Measurements from ENCODE around the gene TTR. TPM values are rescaled to one million over a fixed set of nuclear protein-coding genes. Genes with fewer than 3 reads are reported as not detected.

The TTR gene
- total and polyA plus RNA-seq, 2 of the 13 experiments (the other 11 are each of a cell fraction or from before 2014, with no cell fraction given), result 91.3 to 496 TPM

DNA sequence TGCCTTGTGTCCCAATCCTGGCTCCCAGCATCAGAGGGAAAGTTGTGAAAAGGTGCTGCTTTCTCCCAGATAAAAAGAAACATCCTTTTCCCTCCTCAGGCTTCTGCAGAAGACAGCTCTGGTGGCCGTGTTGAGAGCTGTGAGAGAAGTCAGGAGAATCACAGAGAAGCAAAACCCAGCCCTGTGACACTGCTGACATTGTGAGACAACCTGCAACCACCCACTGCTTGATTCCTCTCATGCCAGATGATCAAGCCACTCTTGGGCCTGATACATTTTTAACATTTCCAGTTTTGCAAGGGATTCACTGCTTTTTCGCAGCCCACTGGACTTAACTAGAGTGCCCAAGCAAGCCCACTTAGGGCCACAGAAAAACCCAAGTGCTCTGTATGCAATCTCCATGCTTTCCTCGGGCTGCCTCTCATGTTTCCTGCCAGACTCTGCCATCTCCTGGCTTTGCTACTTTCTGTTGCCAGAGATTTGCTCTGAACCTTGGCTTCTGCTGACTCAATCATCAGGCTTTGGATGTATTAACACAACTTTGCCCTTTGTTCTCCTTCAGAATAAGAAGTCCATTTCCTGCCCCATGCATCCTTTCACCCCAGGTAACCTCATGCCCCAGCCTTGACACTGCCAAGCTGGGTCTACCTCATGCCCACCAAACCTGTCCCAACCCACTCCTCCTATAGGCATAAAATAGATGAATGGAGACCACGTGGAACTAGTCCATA, 24.9 kb upstream of the TTR start (continued):
- no peak for TF ChIP-seq GPN1 (CRISPR knock-in tag; IDR thresholded peaks at IDR 0.05; ENCODE audit: borderline replicate concordance)
- 0 out of 2 replicates have a peak, but pooled peaks have one; percentile 23 for TF ChIP-seq HOXA3 (CRISPR knock-in tag; IDR thresholded peaks at IDR 0.05)
- no peak for TF ChIP-seq ZNF546 (CRISPR knock-in tag; conservative IDR thresholded peaks at IDR 0.05)
- TF ChIP-seq ZNF550 (CRISPR knock-in tag; IDR thresholded peaks at IDR 0.05; ENCODE audit: borderline replicate concordance), result no peak
- TF ChIP-seq TMF1 (CRISPR knock-in tag; IDR thresholded peaks at IDR 0.05; ENCODE audit: low read depth), result no peak
- TF ChIP-seq ZNF451 (CRISPR knock-in tag; IDR thresholded peaks at IDR 0.05), result no peak
- TF ChIP-seq, protein P1, sequence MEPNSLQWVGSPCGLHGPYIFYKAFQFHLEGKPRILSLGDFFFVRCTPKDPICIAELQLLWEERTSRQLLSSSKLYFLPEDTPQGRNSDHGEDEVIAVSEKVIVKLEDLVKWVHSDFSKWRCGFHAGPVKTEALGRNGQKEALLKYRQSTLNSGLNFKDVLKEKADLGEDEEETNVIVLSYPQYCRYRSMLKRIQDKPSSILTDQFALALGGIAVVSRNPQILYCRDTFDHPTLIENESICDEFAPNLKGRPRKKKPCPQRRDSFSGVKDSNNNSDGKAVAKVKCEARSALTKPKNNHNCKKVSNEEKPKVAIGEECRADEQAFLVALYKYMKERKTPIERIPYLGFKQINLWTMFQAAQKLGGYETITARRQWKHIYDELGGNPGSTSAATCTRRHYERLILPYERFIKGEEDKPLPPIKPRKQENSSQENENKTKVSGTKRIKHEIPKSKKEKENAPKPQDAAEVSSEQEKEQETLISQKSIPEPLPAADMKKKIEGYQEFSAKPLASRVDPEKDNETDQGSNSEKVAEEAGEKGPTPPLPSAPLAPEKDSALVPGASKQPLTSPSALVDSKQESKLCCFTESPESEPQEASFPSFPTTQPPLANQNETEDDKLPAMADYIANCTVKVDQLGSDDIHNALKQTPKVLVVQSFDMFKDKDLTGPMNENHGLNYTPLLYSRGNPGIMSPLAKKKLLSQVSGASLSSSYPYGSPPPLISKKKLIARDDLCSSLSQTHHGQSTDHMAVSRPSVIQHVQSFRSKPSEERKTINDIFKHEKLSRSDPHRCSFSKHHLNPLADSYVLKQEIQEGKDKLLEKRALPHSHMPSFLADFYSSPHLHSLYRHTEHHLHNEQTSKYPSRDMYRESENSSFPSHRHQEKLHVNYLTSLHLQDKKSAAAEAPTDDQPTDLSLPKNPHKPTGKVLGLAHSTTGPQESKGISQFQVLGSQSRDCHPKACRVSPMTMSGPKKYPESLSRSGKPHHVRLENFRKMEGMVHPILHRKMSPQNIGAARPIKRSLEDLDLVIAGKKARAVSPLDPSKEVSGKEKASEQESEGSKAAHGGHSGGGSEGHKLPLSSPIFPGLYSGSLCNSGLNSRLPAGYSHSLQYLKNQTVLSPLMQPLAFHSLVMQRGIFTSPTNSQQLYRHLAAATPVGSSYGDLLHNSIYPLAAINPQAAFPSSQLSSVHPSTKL (CRISPR knock-in tag; IDR thresholded peaks at IDR 0.05), result peak; percentile 69
- TF ChIP-seq SOX13 (IDR thresholded peaks at IDR 0.05), result no peak
- 0 out of 4 replicates have a peak, but pooled peaks of 1 of the 2 experiments have one; percentile 28 for TF ChIP-seq SOX13 (CRISPR knock-in tag; conservative IDR thresholded peaks at IDR 0.05 in 1 of 2, IDR thresholded peaks at IDR 0.05 in 1 of 2)
- no peak for TF ChIP-seq ZNF709 (CRISPR knock-in tag; IDR thresholded peaks at IDR 0.05)
- TF ChIP-seq, protein P2, sequence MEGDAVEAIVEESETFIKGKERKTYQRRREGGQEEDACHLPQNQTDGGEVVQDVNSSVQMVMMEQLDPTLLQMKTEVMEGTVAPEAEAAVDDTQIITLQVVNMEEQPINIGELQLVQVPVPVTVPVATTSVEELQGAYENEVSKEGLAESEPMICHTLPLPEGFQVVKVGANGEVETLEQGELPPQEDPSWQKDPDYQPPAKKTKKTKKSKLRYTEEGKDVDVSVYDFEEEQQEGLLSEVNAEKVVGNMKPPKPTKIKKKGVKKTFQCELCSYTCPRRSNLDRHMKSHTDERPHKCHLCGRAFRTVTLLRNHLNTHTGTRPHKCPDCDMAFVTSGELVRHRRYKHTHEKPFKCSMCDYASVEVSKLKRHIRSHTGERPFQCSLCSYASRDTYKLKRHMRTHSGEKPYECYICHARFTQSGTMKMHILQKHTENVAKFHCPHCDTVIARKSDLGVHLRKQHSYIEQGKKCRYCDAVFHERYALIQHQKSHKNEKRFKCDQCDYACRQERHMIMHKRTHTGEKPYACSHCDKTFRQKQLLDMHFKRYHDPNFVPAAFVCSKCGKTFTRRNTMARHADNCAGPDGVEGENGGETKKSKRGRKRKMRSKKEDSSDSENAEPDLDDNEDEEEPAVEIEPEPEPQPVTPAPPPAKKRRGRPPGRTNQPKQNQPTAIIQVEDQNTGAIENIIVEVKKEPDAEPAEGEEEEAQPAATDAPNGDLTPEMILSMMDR (CRISPR knock-in tag; IDR thresholded peaks at IDR 0.05), result peak; percentile 32
- TF ChIP-seq ZNF496 (CRISPR knock-in tag; IDR thresholded peaks at IDR 0.05; ENCODE audit: insufficient replicate concordance), result no peak
- no peak for TF ChIP-seq SCMH1 (CRISPR knock-in tag; IDR thresholded peaks at IDR 0.05; ENCODE audit: borderline replicate concordance)
- TF ChIP-seq, protein P3, sequence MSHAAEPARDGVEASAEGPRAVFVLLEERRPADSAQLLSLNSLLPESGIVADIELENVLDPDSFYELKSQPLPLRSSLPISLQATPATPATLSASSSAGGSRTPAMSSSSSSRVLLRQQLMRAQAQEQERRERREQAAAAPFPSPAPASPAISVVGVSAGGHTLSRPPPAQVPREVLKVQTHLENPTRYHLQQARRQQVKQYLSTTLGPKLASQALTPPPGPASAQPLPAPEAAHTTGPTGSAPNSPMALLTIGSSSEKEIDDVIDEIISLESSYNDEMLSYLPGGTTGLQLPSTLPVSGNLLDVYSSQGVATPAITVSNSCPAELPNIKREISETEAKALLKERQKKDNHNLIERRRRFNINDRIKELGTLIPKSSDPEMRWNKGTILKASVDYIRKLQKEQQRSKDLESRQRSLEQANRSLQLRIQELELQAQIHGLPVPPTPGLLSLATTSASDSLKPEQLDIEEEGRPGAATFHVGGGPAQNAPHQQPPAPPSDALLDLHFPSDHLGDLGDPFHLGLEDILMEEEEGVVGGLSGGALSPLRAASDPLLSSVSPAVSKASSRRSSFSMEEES (CRISPR knock-in tag; IDR thresholded peaks at IDR 0.05), result no peak
- no peak for TF ChIP-seq ELF1 (CRISPR knock-in tag; IDR thresholded peaks at IDR 0.05)
- no peak for TF ChIP-seq ZNF224 (CRISPR knock-in tag; IDR thresholded peaks at IDR 0.05)
- peak; percentile 47; the same call in 1 of the 2 replicates for TF ChIP-seq GATAD2A (CRISPR knock-in tag; IDR thresholded peaks at IDR 0.05)
- TF ChIP-seq TEAD2 (CRISPR knock-in tag; IDR thresholded peaks at IDR 0.05), result no peak
- TF ChIP-seq MAFF (IDR thresholded peaks at IDR 0.05; ENCODE audit: low read depth, low read length), result 0 out of 2 replicates have a peak, but pooled peaks have one; percentile 11
- TF ChIP-seq ZNF562 (CRISPR knock-in tag; IDR thresholded peaks at IDR 0.05; ENCODE audit: borderline replicate concordance), result no peak
- TF ChIP-seq ZNF772 (CRISPR knock-in tag; IDR thresholded peaks at IDR 0.05), result no peak
- TF ChIP-seq ZNF234 (CRISPR knock-in tag; conservative IDR thresholded peaks at IDR 0.05), result no peak
- no peak for TF ChIP-seq ZNF317 (CRISPR knock-in tag; IDR thresholded peaks at IDR 0.05)
- TF ChIP-seq U2AF1 (optimal IDR thresholded peaks at IDR 0.05; ENCODE audit: low read depth, low read length), result no peak
- TF ChIP-seq ZNF556 (CRISPR knock-in tag; IDR thresholded peaks at IDR 0.05; ENCODE audit: borderline replicate concordance), result no peak

Data from HepG2 (cell line).